ENCODE results near the gene ACOX2. TPM values are rescaled to one million over a fixed set of nuclear protein-coding genes. Genes with fewer than 3 reads are reported as not detected.

Gene ACOX2
- total and polyA plus RNA-seq, 2 of the 13 experiments (the other 11 are each of a cell fraction or from before 2014, with no cell fraction given): 42.6 to 98.5 TPM

DNA sequence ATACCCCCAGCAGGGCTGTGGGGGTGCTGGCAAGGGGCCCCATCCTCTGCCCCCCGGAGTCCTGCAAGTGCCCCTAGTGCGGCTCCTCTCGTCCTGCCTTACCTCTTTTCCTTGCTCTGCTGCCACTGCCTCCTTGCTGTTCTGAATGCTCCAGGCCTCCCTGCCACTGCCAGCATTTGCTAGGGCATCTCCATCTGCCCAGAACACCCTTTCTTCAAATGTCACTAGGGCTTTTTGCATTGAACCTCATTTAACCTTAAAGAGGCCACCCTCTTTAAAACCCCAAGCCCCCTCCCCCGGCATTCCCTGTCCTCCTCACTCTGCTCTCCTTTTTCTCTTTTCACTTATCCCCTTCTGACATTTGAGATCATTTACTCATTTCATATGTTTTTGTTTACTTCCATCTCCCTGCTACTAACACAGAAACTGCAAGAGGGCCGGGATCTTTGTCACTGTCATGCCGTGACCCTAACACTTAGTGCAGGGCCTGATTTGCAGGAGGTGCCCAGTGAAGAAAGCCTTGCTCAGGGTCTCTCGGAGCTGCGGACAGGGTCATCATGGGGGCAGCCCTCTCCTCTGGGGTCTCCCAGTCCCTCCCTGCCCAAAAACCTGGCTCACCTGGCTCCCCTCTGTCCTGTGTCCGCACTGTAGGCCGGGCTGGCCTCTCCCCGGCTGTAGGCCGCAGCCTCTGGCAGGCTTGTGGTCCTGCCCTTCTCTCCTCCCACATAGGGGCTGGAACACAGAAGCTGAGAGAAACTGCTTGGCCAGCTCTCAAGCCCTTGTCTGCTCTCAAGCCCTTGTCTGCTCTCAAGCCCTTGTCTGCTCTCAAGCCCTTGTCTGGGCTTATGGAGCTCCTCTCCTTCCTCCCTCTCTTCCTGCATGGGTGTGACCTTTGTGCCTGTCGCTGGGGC, at the start of gene ACOX2 (continued):
- TF ChIP-seq, protein P1, sequence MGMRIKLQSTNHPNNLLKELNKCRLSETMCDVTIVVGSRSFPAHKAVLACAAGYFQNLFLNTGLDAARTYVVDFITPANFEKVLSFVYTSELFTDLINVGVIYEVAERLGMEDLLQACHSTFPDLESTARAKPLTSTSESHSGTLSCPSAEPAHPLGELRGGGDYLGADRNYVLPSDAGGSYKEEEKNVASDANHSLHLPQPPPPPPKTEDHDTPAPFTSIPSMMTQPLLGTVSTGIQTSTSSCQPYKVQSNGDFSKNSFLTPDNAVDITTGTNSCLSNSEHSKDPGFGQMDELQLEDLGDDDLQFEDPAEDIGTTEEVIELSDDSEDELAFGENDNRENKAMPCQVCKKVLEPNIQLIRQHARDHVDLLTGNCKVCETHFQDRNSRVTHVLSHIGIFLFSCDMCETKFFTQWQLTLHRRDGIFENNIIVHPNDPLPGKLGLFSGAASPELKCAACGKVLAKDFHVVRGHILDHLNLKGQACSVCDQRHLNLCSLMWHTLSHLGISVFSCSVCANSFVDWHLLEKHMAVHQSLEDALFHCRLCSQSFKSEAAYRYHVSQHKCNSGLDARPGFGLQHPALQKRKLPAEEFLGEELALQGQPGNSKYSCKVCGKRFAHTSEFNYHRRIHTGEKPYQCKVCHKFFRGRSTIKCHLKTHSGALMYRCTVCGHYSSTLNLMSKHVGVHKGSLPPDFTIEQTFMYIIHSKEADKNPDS (CRISPR knock-in tag; IDR thresholded peaks at IDR 0.05): no peak
- TF ChIP-seq, protein P2, sequence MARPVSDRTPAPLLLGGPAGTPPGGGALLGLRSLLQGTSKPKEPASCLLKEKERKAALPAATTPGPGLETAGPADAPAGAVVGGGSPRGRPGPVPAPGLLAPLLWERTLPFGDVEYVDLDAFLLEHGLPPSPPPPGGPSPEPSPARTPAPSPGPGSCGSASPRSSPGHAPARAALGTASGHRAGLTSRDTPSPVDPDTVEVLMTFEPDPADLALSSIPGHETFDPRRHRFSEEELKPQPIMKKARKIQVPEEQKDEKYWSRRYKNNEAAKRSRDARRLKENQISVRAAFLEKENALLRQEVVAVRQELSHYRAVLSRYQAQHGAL (CRISPR knock-in tag; IDR thresholded peaks at IDR 0.05; ENCODE audit: not compliant biosample characterization): no peak
- TF ChIP-seq TARDBP (CRISPR knock-in tag; IDR thresholded peaks at IDR 0.05) (no peak; the same call in 1 of the 2 replicates), KLF9 (CRISPR knock-in tag; IDR thresholded peaks at IDR 0.05; ENCODE audit: low read depth) (0 out of 2 replicates have a peak, but pooled peaks have one; percentile 38), GLI4 (CRISPR knock-in tag; IDR thresholded peaks at IDR 0.05; ENCODE audit: borderline replicate concordance) (0 out of 2 replicates have a peak, but pooled peaks have one; percentile 53), ZBTB20 (CRISPR knock-in tag; IDR thresholded peaks at IDR 0.05; ENCODE audit: borderline replicate concordance, low read depth) (peak; percentile 49; the same call in 1 of the 2 replicates), U2AF1 (optimal IDR thresholded peaks at IDR 0.05; ENCODE audit: low read depth, low read length) (no peak), ZNF225 (CRISPR knock-in tag; IDR thresholded peaks at IDR 0.05) (no peak), ZFX (CRISPR knock-in tag; IDR thresholded peaks at IDR 0.05; ENCODE audit: low read depth) (peak; percentile 99), STAT5B (CRISPR knock-in tag; IDR thresholded peaks at IDR 0.05) (no peak), SRF (IDR thresholded peaks at IDR 0.05; ENCODE audit: low read depth, low read length) (no peak), RBM22 (optimal IDR thresholded peaks at IDR 0.05; ENCODE audit: low read length) (peak; percentile 62), GABPB1 (CRISPR knock-in tag; IDR thresholded peaks at IDR 0.05) (no peak), ZNF605 (CRISPR knock-in tag; IDR thresholded peaks at IDR 0.05) (0 out of 2 replicates have a peak, but pooled peaks have one; percentile 13), ASH2L (IDR thresholded peaks at IDR 0.05; ENCODE audit: insufficient read length, low read depth, low read length) (no peak), ZMYM4 (CRISPR knock-in tag; IDR thresholded peaks at IDR 0.05) (peak; percentile 30; the same call in 1 of the 2 replicates), SAFB2 (CRISPR knock-in tag; IDR thresholded peaks at IDR 0.05; ENCODE audit: borderline replicate concordance, low read depth) (no peak), HDAC1 (CRISPR knock-in tag; IDR thresholded peaks at IDR 0.05) (no peak), ONECUT2 (CRISPR knock-in tag; IDR thresholded peaks at IDR 0.05) (no peak), CHD2 (IDR thresholded peaks at IDR 0.05; ENCODE audit: low read depth, low read length) (no peak), TAF15 (IDR thresholded peaks at IDR 0.05; ENCODE audit: low read depth, low read length, poor library complexity, severe bottlenecking) (no peak)
- TF ChIP-seq, protein P3, sequence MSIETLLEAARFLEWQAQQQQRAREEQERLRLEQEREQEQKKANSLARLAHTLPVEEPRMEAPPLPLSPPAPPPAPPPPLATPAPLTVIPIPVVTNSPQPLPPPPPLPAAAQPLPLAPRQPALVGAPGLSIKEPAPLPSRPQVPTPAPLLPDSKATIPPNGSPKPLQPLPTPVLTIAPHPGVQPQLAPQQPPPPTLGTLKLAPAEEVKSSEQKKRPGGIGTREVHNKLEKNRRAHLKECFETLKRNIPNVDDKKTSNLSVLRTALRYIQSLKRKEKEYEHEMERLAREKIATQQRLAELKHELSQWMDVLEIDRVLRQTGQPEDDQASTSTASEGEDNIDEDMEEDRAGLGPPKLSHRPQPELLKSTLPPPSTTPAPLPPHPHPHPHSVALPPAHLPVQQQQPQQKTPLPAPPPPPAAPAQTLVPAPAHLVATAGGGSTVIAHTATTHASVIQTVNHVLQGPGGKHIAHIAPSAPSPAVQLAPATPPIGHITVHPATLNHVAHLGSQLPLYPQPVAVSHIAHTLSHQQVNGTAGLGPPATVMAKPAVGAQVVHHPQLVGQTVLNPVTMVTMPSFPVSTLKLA (IDR thresholded peaks at IDR 0.05): no peak
- TF ChIP-seq, protein P4, sequence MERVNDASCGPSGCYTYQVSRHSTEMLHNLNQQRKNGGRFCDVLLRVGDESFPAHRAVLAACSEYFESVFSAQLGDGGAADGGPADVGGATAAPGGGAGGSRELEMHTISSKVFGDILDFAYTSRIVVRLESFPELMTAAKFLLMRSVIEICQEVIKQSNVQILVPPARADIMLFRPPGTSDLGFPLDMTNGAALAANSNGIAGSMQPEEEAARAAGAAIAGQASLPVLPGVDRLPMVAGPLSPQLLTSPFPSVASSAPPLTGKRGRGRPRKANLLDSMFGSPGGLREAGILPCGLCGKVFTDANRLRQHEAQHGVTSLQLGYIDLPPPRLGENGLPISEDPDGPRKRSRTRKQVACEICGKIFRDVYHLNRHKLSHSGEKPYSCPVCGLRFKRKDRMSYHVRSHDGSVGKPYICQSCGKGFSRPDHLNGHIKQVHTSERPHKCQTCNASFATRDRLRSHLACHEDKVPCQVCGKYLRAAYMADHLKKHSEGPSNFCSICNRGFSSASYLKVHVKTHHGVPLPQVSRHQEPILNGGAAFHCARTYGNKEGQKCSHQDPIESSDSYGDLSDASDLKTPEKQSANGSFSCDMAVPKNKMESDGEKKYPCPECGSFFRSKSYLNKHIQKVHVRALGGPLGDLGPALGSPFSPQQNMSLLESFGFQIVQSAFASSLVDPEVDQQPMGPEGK (CRISPR knock-in tag; IDR thresholded peaks at IDR 0.05): no peak
